Skeletal muscle tissue (tissue), 4 donors: ENCODE measurements around the gene CACNA2D3. TPM values are rescaled to one million over a fixed set of nuclear protein-coding genes. Genes with fewer than 3 reads are reported as not detected.

Experiments
- H3K27ac ChIP-seq: one replicate; pipeline ENCODE4 v1.7.0; 2013; ENCODE audit warnings: mild to moderate bottlenecking, low read depth, low read length, inconsistent platforms
- H3K27me3 ChIP-seq, 3 donors: one replicate each; pipeline ENCODE4 v1.7.0; 2013; ENCODE audit warnings: low read length in 3 of 3; ENCODE audit not compliant: control insufficient read depth in 3 of 3, insufficient read depth in 3 of 3
- H3K36me3 ChIP-seq, 3 donors: one replicate each; pipeline ENCODE4 v1.7.0; 2013; ENCODE audit warnings: low read length in 3 of 3; ENCODE audit not compliant: control insufficient read depth in 3 of 3, insufficient read depth in 3 of 3
- H3K4me1 ChIP-seq, 3 donors: one replicate each; pipeline ENCODE4 v1.7.0; 2013; ENCODE audit warnings: low read length in 3 of 3, mild to moderate bottlenecking in 3 of 3; ENCODE audit not compliant: control insufficient read depth in 3 of 3, insufficient read depth in 3 of 3
- H3K4me3 ChIP-seq, 3 donors: one replicate each; pipeline ENCODE4 v1.7.0; 2013; ENCODE audit warnings: low read length in 3 of 3
- H3K9ac ChIP-seq, 3 donors: one replicate each; pipeline ENCODE4 v1.7.0; 2013; ENCODE audit warnings: low read length in 3 of 3, mild to moderate bottlenecking in 3 of 3, moderate library complexity in 2 of 3, low read depth in 1 of 3
- H3K9me3 ChIP-seq, 3 donors: one replicate each; pipeline ENCODE4 v1.7.0; 2013; ENCODE audit warnings: low read length in 3 of 3; ENCODE audit not compliant: control insufficient read depth in 3 of 3
- total RNA-seq: library from RNA; depleted of rRNA; stranded (reverse); fragments of >200 nt; gene quantifications from one replicate; pipeline ENCODE4 v1.2.3, GENCODE V29; 2014
- donor health status: Osteomylitis.

CACNA2D3 gene
- total RNA-seq, 1 donor from 2014 or later, result 3.1 TPM

- Histone ChIP-seq H3K4me3 (no peak overlapping the region), H3K27ac (no peak overlapping the region), H3K27me3 (no peaks in the 10 kb centered on the region), H3K9me3 (no peaks in the 10 kb centered on the region), H3K4me1 (no peaks in the 10 kb centered on the region), H3K36me3 (no peaks in the 10 kb centered on the region), H3K9ac (no peak overlapping the region)
Measured at GRCh38 chr3:54780336-54780735, 658.0 kb downstream of the CACNA2D3 start.

DNA sequence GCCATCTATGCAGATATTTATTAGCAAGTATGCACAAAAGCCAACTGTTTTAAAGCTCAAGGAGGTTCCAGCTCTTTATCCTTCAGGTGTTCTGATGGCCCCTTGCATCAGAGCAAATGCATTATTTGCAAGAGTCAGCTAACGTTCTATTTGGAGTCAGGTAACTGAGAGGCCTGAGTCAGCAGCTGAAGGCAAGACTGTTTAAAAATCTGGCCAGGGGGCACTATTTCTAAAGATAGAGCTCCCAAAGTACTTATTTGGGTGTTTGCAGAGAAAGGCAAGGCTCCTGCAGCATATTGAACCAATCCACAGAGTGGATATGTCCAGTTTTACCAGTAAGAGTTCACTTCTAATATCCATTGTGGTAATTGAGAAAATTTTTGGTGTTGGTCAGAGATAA is 659.4 kb downstream of the CACNA2D3 start:
- Histone ChIP-seq H3K4me3 (no peak overlapping the region), H3K36me3 (no peaks in the 10 kb centered on the region), H3K4me1 (no peaks in the 10 kb centered on the region), H3K27me3 (no peaks in the 10 kb centered on the region), H3K9me3 (no peaks in the 10 kb centered on the region), H3K27ac (no peak overlapping the region), H3K9ac (no peak overlapping the region)

- Histone ChIP-seq H3K4me3 (no peak overlapping the region), H3K9ac (no peak overlapping the region), H3K27ac (no peak overlapping the region), H3K9me3 (no peaks in the 10 kb centered on the region), H3K27me3 (no peaks in the 10 kb centered on the region), H3K36me3 (no peaks in the 10 kb centered on the region), H3K4me1 (no peaks in the 10 kb centered on the region)
Measured at GRCh38 chr3:54783611-54784010, 661.3 kb downstream of the CACNA2D3 start.

DNA sequence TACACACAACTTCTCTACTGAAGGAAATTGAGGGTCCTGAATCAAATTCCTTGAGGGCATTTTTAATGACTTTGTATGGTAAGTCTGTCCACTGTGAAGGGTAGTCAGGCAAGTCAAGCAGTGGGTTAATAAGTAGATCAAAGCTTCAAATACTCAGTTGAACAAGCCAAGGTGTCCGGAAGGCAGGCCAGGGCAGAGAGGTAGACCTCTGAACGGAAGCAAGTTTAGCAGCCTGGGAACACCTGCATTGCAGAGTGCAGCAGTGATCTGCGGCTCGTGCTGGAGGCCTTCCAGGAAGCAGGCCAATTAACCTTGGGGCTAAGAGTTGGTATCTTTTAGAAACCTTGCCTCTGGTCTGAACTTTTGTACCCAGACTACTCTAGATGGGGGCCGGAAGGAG is 661.7 kb downstream of the CACNA2D3 start:
- no peaks in the 10 kb centered on the region for H3K36me3 ChIP-seq
- no peak overlapping the region for H3K9ac ChIP-seq
- H3K9me3 ChIP-seq, result no peaks in the 10 kb centered on the region
- H3K4me3 ChIP-seq, result no peak overlapping the region
- no peaks in the 10 kb centered on the region for H3K4me1 ChIP-seq
- no peaks in the 10 kb centered on the region for H3K27me3 ChIP-seq
- no peak overlapping the region for H3K27ac ChIP-seq

DNA sequence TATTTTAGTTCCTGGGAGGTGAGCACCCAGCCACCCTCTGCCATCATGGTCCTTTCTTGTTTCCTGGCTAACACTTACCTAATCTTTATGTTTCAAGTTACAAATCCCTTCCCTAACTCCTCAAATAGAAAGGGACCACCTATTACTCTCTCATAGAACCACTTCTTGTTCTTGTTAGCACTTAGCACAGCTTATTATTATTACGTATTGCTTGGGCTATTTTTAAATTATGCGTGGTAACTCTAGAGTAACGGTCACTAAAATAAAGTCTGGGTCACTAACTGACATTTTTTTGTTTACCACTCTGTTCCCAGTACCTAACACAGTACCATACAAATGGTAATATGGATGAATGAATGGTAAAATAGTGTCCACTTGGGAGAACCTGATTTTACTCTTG is 663.6 kb downstream of the CACNA2D3 start:
- no peaks in the 10 kb centered on the region for H3K9me3 ChIP-seq
- no peak overlapping the region for H3K9ac ChIP-seq
- no peaks in the 10 kb centered on the region for H3K27me3 ChIP-seq
- H3K36me3 ChIP-seq, result no peaks in the 10 kb centered on the region
- no peaks in the 10 kb centered on the region for H3K4me1 ChIP-seq
- no peak overlapping the region for H3K4me3 ChIP-seq
- H3K27ac ChIP-seq, result no peak overlapping the region

DNA sequence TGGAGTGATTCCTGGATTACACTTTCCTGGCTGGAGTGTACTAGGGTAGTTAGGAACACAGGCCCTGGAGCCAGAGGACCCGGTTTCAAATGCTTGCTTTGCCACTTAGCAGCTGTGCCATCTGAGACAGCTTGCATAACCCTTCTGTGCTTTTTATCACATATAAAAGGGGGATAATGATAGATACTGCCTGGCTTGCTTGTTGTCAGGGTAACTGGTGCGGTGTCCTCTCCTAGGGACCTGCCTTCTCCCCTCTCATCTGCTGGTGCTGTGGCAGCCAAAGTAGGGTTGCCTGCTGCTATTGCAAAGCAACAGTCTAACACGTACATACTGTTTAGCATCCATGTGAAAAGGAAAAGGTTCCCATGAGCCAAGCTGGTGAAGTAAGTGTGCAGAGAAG is 667.7 kb downstream of the CACNA2D3 start:
- Histone ChIP-seq H3K36me3 (no peaks in the 10 kb centered on the region), H3K9ac (no peak overlapping the region), H3K27ac (no peak overlapping the region), H3K4me1 (no peaks in the 10 kb centered on the region), H3K27me3 (no peaks in the 10 kb centered on the region), H3K4me3 (no peak overlapping the region), H3K9me3 (no peaks in the 10 kb centered on the region)

DNA sequence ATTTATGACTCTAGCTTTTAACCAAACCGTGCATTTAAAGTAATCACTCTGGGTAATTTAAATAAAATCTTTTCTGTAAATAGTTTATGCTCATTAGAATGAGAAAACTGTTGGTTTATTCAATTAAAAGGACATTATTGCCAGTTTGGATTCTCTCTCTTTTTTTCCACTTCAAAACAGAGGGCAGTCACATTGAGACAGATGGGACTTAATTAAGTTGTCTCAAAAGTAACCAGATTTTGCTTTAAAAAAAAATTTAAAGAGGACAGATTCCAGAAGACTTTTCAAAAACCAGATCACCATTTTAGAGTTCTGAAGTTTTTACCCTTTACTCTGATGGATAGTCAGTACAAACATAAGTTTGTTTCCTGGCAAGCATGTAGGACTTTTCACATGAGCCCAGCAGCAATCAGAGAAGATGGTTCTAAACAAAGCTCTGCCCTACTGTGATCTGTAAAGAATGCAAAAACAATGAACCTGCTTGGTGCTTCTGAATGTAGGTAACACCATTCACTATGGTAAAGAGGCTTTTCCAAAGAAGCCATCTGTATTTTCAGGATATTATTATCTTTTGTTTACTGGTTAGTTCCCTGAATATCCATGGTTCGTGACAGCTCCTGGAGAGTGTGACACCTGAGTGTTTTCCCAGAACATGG is 669.3 kb downstream of the CACNA2D3 start:
- Histone ChIP-seq H3K36me3 (no peaks in the 10 kb centered on the region), H3K4me3 (no peak overlapping the region), H3K4me1 (no peaks in the 10 kb centered on the region)

GRCh38 chr3:54792584-54792983 is 670.2 kb downstream of the CACNA2D3 start:
- Histone ChIP-seq H3K36me3 (no peaks in the 10 kb centered on the region), H3K4me1 (no peaks in the 10 kb centered on the region), H3K4me3 (no peak overlapping the region), H3K27ac (no peak overlapping the region), H3K9me3 (no peaks in the 10 kb centered on the region), H3K9ac (no peak overlapping the region), H3K27me3 (no peaks in the 10 kb centered on the region)

More for the DNA sequence above, 669.3 kb downstream of the CACNA2D3 start:
- Histone ChIP-seq H3K9ac (no peak overlapping the region), H3K9me3 (no peaks in the 10 kb centered on the region), H3K27me3 (no peaks in the 10 kb centered on the region), H3K27ac (no peak overlapping the region)

DNA sequence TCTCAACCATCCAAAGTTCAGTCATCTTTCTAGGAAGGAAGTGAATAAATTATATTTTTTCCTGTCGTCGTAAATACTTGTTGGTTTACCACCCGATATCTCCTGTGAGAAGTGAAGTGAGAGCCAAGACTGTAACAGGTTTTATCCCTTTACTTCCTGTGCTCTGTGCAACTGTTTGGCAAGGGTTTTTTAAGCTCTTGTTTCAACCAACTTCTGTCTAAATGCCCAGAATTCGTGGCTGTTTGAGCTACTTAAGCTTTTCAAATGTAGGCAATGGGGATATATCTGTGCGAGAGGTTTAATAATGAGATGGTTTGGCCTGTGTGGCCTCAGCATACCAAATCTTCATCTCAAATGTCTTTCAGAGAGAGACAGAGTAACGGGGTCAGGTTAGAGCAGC is 670.8 kb downstream of the CACNA2D3 start:
- H3K9ac ChIP-seq, result no peak overlapping the region
- H3K36me3 ChIP-seq, result no peaks in the 10 kb centered on the region
- no peak overlapping the region for H3K4me3 ChIP-seq
- no peaks in the 10 kb centered on the region for H3K4me1 ChIP-seq
- H3K27me3 ChIP-seq, result no peaks in the 10 kb centered on the region
- no peak overlapping the region for H3K27ac ChIP-seq
- H3K9me3 ChIP-seq, result no peaks in the 10 kb centered on the region

DNA sequence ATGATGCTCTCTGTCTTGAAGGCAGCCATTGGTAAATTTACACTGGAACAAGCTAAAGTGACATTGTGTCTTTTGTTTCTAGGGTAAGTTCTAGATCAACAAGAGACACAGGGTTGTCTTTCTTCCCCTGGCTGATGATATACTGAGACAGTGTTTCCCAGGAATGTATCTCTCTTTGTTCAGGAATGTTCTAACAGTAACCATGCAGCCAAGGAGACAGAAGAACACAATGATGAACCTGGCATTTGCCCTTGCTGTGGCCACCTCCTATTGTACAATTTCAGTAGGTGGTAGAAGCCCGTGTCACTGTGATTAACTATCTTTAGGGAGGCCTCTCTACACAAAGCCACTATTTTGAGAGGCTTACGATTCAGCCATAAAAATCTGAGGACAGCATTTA is 674.8 kb downstream of the CACNA2D3 start:
- H3K27me3 ChIP-seq, result no peaks in the 10 kb centered on the region
- H3K4me1 ChIP-seq, result no peaks in the 10 kb centered on the region
- no peak overlapping the region for H3K9ac ChIP-seq
- H3K4me3 ChIP-seq, result no peak overlapping the region
- no peaks in the 10 kb centered on the region for H3K9me3 ChIP-seq
- H3K36me3 ChIP-seq, result no peaks in the 10 kb centered on the region
- H3K27ac ChIP-seq, result no peak overlapping the region
